ENCODE data around the gene MARCHF9.

GRCh38 chr12:57725851-57726150 is 29.1 kb upstream of the MARCHF9 start:
- TF ChIP-seq CTCF (conservative IDR thresholded peaks at IDR 0.05) (no peak), ZFX (IDR thresholded peaks at IDR 0.05) (no peak)
